ENCODE data around the gene VPS8. TPM values are rescaled to one million over a fixed set of nuclear protein-coding genes. Genes with fewer than 3 reads are reported as not detected.

VPS8 gene
- total and polyA plus RNA-seq, 9 of the 15 experiments (the other 6 are each of a cell fraction or from before 2014, with no cell fraction given): 7.2 to 41.0 (median 28.3) TPM

GRCh38 chr3:184811999-184812661, at the start of gene VPS8 (continued):
- no peak for TF ChIP-seq ARID2 (IDR thresholded peaks at IDR 0.05)
- TF ChIP-seq EHMT2 (IDR thresholded peaks at IDR 0.05): no peak
- 0 out of 2 replicates have a peak, but pooled peaks have one; percentile 21 for TF ChIP-seq ARID3A (IDR thresholded peaks at IDR 0.05; ENCODE audit: borderline replicate concordance, low read depth, low read length)
- peak; percentile 46; the same call in 1 of the 2 replicates for TF ChIP-seq TAF7 (tag; IDR thresholded peaks at IDR 0.05)
- TF ChIP-seq ZNF408 (CRISPR knock-in tag; IDR thresholded peaks at IDR 0.05; ENCODE audit: low read depth): no peak
- TF ChIP-seq SRF (CRISPR knock-in tag; IDR thresholded peaks at IDR 0.05): peak in 1 of 2 experiments; percentile 77; a peak in 2 of 4 replicates
- no peak for TF ChIP-seq ZSCAN32 (CRISPR knock-in tag; IDR thresholded peaks at IDR 0.05)
- peak; percentile 83 for TF ChIP-seq POLR2G (IDR thresholded peaks at IDR 0.05; ENCODE audit: low read depth, low read length)
- TF ChIP-seq ZNF282 (CRISPR knock-in tag; IDR thresholded peaks at IDR 0.05): peak; percentile 61; the same call in 1 of the 2 replicates
- TF ChIP-seq MED1 (CRISPR knock-in tag; IDR thresholded peaks at IDR 0.05; ENCODE audit: borderline replicate concordance): no peak
- TF ChIP-seq ATF7 (IDR thresholded peaks at IDR 0.05): peak; percentile 72
- no peak for TF ChIP-seq ATF1 (CRISPR knock-in tag; IDR thresholded peaks at IDR 0.05)
- peak; percentile 54 for TF ChIP-seq ATF1 (tag; IDR thresholded peaks at IDR 0.05)
- no peak for TF ChIP-seq ELK1 (CRISPR knock-in tag; IDR thresholded peaks at IDR 0.05)
- TF ChIP-seq NKRF (IDR thresholded peaks at IDR 0.05; ENCODE audit: borderline replicate concordance): peak; percentile 82; the same call in 1 of the 2 replicates
- 0 out of 2 replicates have a peak, but pooled peaks have one; percentile 54 for TF ChIP-seq LCOR (CRISPR knock-in tag; IDR thresholded peaks at IDR 0.05)
- TF ChIP-seq RB1 (IDR thresholded peaks at IDR 0.05; ENCODE audit: low read depth): peak; percentile 60; the same call in 1 of the 2 replicates
- TF ChIP-seq STAT5A (IDR thresholded peaks at IDR 0.05; ENCODE audit: borderline replicate concordance, low read length): no peak; the same call in 1 of the 2 replicates
- peak; percentile 60; the same call in 1 of the 2 replicates for TF ChIP-seq SIN3B (IDR thresholded peaks at IDR 0.05; ENCODE audit: low read depth)
- peak; percentile 91 to 94 for TF ChIP-seq MNT (conservative IDR thresholded peaks at IDR 0.05)
- 0 out of 2 replicates have a peak, but pooled peaks have one; percentile 30 for TF ChIP-seq GTF2F1 (IDR thresholded peaks at IDR 0.05; ENCODE audit: low read depth, low read length)
- no peak for TF ChIP-seq BRF1 (IDR thresholded peaks at IDR 0.05; ENCODE audit: borderline replicate concordance, extremely low read depth, insufficient read length)
- no peak for TF ChIP-seq ZNF644 (tag; IDR thresholded peaks at IDR 0.05; ENCODE audit: low read depth)

Data from K562 (cell line).